Brain microvascular endothelial cell (primary cell): ENCODE measurements around the gene HOATZ.

Source experiments
- DNase-seq: peaks from one replicate; pipeline ENCODE4 v3.0.0-alpha.2; 2020
- H3K27ac ChIP-seq: fragments of 250-450 bp; sonication (Bioruptor Pico); 2 replicates; pipeline ENCODE4 v1.5.1; 2020; ENCODE audit warnings: mild to moderate bottlenecking, moderate library complexity
- H3K27me3 ChIP-seq: fragments of 250-450 bp; sonication (Bioruptor Pico); replicated peaks from 2 replicates; pipeline ENCODE4 v1.5.1; 2020; ENCODE audit warnings: mild to moderate bottlenecking
- H3K36me3 ChIP-seq: fragments of 250-450 bp; sonication (Bioruptor Pico); replicated peaks from 2 replicates; pipeline ENCODE4 v1.5.1; 2020; ENCODE audit warnings: mild to moderate bottlenecking
- H3K4me3 ChIP-seq: 2 replicates; pipeline ENCODE4 v1.5.1; 2011; ENCODE audit warnings: low read depth, mild to moderate bottlenecking, control low read depth, low read length, moderate library complexity
- in situ Hi-C: cut with HindIII; loops from 2 replicates; pipeline ENCODE4 v1.10.0; 2017; ENCODE audit warnings: low sequenced_read_pairs, low pct_ligation_motif_present
- TF ChIP-seq, protein P1 (sequence below): IDR thresholded peaks from 2 replicates; pipeline ENCODE4 v1.5.1; 2011; ENCODE audit warnings: low read depth, mild to moderate bottlenecking, moderate library complexity, low read length, control low read depth, inconsistent platforms; ENCODE audit errors: missing control alignments

Gene HOATZ

DNA sequence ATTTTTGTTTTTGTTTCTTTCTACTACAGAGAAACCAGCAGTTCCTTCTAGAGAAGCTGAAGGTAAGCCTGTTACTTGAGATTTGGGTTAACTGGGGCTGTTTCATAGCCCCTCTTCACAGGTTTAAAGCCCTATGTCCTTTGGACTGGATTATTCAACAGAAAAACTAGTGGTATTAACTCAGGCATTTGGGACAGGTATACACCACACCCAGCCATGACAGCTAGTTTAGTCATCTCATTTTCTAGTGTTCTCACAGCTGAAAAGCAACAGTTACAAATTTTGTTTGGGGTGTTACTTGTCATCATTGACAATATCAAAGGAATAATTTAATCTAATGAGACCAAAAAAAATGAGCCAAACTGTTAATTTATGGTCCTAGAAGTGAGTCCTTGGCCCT lies 40.0 kb downstream of the HOATZ start:
- Histone ChIP-seq H3K27ac (no peak overlapping the region), H3K4me3 (no peak overlapping the region), H3K27me3 (no peaks in the 10 kb centered on the region), H3K36me3 (peaks cover 2% of the 10 kb centered on the region)
- in situ Hi-C loops = no loop called here
- TF ChIP-seq, protein P1, sequence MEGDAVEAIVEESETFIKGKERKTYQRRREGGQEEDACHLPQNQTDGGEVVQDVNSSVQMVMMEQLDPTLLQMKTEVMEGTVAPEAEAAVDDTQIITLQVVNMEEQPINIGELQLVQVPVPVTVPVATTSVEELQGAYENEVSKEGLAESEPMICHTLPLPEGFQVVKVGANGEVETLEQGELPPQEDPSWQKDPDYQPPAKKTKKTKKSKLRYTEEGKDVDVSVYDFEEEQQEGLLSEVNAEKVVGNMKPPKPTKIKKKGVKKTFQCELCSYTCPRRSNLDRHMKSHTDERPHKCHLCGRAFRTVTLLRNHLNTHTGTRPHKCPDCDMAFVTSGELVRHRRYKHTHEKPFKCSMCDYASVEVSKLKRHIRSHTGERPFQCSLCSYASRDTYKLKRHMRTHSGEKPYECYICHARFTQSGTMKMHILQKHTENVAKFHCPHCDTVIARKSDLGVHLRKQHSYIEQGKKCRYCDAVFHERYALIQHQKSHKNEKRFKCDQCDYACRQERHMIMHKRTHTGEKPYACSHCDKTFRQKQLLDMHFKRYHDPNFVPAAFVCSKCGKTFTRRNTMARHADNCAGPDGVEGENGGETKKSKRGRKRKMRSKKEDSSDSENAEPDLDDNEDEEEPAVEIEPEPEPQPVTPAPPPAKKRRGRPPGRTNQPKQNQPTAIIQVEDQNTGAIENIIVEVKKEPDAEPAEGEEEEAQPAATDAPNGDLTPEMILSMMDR = no peak
- no peak for DNase-seq

DNA sequence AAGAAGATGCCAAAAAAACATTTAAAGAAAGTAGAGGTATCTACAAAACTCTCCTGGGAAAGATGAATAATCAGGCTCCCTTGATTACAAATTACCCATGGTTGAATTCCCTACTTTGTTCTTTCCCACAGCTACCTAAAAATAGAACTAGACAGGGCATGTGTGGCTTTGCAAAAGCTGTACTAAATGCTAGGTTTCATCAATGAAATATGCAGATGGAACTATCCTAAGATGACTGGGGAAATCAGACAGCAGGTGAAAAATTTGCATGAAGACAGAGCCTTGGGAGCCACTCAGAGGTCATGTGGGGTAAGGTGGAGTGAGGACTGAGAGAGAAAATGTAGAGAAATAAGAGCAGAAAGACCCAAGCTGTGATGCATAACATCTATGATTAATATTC lies 40.7 kb downstream of the HOATZ start:
- H3K27me3 ChIP-seq = no peaks in the 10 kb centered on the region
- in situ Hi-C loops = no loop called here
- no peaks in the 10 kb centered on the region for H3K36me3 ChIP-seq
- DNase-seq = peak; percentile 28
- H3K27ac ChIP-seq = peak overlapping the region; percentile 10
- H3K4me3 ChIP-seq = no peak overlapping the region
- TF ChIP-seq, protein P1 = no peak

DNA sequence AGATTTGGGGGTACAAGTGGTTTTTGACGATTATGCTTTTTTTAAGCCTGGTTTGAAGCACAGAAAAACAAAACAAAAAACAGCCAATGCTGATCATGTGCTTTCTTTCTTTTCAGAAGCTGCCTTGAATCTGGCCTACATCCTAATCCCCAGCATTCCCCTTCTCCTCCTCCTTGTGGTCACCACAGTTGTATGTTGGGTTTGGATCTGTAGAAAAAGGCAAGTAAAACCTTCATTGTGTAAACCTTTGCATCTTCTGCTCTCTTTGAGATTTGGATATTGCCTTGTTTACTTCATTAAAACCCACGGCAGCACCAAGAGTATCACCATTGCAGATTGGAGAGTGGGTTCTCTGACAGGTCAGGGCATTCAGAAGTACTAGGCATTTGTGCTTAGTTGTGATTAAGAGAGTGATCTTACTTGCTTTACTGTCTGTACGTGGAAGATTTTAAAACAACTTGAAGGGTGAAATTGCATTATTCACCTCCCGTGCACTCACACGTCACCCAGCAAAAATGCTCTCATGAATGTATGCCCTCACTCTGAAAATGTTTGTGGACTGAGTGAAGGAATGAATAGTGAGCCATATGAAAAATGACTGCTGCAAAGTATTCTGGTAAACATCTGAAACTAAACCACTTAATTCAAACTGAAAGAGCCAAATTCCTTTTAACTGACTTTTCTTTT lies 43.0 kb downstream of the HOATZ start:
- in situ Hi-C loops = no loop called here
- H3K27ac ChIP-seq = peak overlapping the region; percentile 92

DNA sequence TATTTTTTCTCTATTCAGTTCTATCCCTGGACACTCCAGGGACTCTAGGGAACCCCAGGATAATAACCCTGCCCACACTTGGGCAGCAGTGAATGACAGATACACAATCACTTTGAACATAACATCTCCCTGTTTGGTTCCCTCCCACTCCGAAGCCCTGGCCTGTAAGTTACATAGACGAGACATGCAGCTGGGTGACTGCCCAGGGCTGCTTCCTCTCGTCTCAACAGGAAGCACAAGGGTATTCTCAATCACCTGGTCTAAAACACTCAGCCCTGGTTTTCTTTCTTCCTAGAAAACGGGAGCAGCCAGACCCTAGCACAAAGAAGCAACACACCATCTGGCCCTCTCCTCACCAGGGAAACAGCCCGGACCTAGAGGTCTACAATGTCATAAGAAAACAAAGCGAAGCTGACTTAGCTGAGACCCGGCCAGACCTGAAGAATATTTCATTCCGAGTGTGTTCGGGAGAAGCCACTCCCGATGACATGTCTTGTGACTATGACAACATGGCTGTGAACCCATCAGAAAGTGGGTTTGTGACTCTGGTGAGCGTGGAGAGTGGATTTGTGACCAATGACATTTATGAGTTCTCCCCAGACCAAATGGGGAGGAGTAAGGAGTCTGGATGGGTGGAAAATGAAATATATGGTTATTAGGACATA lies 45.4 kb downstream of the HOATZ start:
- H3K27ac ChIP-seq = no peak overlapping the region
- H3K27me3 ChIP-seq = no peaks in the 10 kb centered on the region
- TF ChIP-seq, protein P1 = no peak
- no peak overlapping the region for H3K4me3 ChIP-seq
- in situ Hi-C loops = no loop called here
- no peaks in the 10 kb centered on the region for H3K36me3 ChIP-seq
- no peak for DNase-seq

More for the DNA sequence above, 43.0 kb downstream of the HOATZ start:
- TF ChIP-seq, protein P1 = no peak
- peak; percentile 90 for DNase-seq
- Histone ChIP-seq H3K27me3 (no peaks in the 10 kb centered on the region), H3K4me3 (no peak overlapping the region), H3K36me3 (no peaks in the 10 kb centered on the region)

DNA sequence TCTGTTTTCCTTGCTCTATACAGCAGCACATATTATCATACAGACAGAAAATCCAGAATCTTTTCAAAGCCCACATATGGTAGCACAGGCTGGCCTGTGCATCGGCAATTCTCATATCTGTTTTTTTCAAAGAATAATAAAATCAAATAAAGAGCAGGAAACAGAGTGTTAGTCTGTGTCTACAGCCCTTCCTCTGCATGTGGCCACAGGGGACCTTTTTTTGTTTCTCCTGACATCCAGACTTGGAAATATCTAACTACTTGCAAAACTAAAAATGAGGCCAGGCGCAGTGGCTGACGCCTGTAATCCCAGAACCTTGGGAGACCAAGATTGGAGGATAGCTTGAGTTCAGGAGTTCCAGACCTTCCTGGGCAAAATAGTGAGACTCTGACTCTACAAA lies 46.2 kb downstream of the HOATZ start:
- in situ Hi-C loops = no loop called here
- Histone ChIP-seq H3K27me3 (no peaks in the 10 kb centered on the region), H3K36me3 (no peaks in the 10 kb centered on the region), H3K27ac (no peak overlapping the region), H3K4me3 (no peak overlapping the region)
- TF ChIP-seq, protein P1 = no peak
- no peak for DNase-seq
